ENCODE measurements around the gene ARAP3.

DNA sequence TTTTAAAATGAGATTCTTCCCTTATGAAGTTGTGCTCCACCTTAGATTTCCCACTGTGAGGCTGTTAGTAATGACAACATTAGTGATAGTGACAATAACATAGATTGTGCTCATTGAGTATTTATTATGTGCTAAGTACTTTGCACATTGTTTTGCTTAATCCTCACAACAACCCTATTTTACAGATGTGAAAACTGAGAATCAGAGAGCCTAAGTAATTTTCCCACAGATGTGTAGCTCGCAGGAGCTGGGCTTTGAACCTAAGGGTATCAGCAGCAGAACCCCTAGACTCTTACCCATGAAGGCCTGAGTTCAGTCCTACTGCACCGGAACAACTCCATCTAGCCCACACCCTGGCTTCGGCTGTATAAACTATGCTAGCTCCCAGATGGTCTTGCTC is 15.6 kb upstream of the ARAP3 start:
- TF ChIP-seq CTCF (IDR thresholded peaks at IDR 0.05 in 2 of 3, conservative IDR thresholded peaks at IDR 0.05 in 1 of 3; ENCODE audit: insufficient read depth in 2 of 3, low read depth in 1 of 3, low read length in 3 of 3): no peak
- TF ChIP-seq MEF2D (tag; conservative IDR thresholded peaks at IDR 0.05; ENCODE audit: low read depth): no peak
- TF ChIP-seq NBN (IDR thresholded peaks at IDR 0.05; ENCODE audit: low read depth): no peak
- no peak for TF ChIP-seq CSDE1 (IDR thresholded peaks at IDR 0.05)
- TF ChIP-seq, protein P1, sequence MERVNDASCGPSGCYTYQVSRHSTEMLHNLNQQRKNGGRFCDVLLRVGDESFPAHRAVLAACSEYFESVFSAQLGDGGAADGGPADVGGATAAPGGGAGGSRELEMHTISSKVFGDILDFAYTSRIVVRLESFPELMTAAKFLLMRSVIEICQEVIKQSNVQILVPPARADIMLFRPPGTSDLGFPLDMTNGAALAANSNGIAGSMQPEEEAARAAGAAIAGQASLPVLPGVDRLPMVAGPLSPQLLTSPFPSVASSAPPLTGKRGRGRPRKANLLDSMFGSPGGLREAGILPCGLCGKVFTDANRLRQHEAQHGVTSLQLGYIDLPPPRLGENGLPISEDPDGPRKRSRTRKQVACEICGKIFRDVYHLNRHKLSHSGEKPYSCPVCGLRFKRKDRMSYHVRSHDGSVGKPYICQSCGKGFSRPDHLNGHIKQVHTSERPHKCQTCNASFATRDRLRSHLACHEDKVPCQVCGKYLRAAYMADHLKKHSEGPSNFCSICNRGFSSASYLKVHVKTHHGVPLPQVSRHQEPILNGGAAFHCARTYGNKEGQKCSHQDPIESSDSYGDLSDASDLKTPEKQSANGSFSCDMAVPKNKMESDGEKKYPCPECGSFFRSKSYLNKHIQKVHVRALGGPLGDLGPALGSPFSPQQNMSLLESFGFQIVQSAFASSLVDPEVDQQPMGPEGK (CRISPR knock-in tag; IDR thresholded peaks at IDR 0.05; ENCODE audit: borderline replicate concordance): no peak
- TF ChIP-seq HDAC2 (IDR thresholded peaks at IDR 0.05): no peak
- TF ChIP-seq LCOR (CRISPR knock-in tag; IDR thresholded peaks at IDR 0.05): no peak

Data from K562 (cell line).